ENCODE results near the gene ADAMTS7.
"Not testable (repeated sequence)": the region's sequence is repeated elsewhere in the genome, so short reads cannot be mapped to it uniquely, and the experiment has no call there.

Gene ADAMTS7

DNA sequence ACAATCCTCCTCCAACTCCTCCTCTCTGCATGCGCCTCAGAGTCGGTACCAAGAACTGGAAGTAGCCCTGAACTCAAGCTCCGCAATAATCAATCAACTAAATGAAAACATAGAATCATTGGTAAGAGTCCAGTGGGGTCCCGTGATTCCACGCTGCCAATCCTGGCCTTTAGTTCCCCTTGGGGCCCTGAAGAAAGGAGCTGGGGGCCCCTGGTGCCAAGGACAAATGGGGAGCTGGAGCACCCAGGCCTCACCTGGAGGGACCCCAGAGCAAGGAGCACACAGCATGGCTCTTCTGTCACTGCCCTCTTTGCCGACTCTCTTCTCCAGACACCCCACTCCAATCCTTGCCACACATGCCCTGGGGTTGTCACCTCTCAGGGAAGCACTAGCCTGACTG, 80.3 kb downstream of the ADAMTS7 start:
- no peak for DNase-seq

DNA sequence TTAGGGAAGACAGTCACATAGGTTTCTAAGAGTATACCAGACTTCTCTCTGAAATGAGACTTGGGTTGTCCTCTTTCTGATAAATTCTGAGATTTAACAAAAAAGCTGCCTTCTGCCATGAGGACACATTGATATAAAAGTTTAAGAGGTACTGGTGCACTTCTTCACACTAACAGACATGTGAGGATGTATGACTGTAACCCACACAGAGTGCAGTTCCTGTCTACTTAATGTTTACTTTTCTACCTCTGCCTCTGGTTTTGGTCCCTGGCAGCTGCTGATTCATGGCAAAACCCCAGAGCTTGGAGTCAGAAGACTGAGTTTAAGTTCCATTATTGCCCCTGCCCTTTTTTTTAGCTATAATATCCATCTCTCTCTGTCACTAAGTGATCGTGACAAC, 82.8 kb downstream of the ADAMTS7 start:
- not testable (repeated sequence) for DNase-seq

DNA sequence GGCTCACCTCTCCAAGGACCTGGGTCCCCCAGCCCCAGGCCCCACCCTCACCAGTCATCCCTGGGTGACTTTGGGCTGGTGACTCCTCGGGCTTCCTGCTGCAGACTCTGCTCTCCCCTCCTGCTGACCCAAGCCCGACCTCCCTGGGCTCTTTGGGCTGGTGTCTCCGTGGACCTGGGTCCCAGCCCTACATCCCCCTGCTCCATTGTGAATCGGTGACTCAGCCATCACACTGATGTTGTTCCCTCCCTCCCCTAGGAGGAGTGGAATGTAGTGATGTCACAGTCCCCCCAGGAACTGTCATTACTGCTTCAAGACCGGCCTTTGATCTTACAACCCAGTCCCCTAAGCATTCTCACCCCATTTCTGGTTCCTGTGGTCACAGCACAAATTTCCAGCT, 83.7 kb downstream of the ADAMTS7 start:
- DNase-seq = no peak

DNA sequence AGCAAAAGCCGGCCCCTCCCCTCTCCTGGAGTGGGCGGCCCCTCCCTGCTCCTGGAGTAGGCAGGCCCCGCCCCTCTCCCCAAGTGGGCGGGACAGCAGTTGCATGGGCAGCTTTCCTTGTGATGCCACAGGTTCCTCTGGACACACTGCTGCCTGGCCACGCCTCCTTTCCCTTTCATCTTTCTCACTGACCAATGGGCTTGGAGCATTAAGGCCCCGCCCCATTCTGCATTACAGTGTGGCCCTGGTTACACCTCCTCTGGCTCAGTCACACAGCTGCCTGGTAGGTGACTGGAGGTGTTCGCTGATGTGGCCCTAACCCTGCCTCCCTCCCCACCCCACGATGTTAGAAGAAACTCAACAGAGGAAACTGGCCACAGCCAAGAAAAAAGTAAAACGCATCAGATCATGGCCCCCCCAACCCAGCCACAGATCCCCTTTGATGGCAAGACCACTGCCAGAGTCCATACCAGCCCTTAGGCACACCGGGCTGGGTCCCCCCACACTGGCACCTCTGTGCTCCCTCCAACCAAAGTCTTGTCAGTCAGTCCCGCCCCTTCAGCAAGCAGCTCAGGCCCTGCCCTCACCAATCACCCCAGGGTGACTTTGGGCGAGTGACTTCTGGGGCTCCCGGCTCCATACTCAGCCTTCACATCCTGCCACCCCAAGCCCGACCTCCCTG, 84.3 kb downstream of the ADAMTS7 start:
- no peak for DNase-seq

DNA sequence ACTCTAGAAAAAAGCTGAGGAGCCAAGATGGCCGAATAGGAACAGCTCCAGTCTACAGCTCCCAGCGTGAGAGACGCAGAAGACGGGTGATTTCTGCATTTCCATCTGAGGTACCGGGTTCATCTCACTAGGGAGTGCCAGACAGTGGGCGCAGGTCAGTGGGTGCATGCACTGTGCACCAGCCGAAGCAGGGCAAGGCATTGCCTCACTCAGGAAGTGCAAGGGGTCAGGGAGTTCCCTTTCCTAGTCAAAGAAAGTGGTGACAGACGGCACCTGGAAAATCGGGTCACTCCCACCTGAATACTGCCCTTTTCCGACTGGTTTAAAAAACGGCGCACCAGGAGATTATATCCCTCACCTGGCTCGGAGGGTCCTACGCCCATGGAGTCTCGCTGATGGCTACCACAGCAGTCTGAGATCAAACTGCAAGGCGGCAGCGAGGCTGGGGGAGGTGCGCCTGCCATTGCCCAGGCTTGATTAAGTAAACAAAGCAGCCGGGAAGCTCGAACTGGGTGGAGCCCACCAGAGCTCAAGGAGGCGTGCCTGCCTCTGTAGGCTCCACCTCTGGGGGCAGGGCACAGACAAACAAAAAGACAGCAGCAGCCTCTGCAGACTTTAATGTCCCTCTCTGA, 91.3 kb downstream of the ADAMTS7 start:
- not testable (repeated sequence) for DNase-seq

DNA sequence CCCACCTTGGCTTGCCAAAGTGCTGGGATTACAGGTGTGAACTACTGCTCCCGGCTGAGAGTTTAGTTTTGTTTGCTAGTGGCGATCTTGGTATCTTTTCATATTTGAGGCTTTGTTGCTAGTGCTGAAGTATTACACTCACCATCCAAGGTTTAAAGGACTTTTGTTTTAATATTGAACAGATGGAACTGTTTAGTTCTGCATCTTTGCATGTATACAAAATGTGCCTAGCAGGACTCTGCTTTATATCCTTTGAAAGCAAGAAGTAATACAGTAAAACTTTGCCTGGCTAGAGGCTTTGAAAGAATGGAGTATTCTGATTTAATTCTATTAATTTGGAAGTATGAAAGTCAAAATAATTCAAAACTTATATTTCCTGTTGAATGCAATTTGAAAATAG, 92.4 kb downstream of the ADAMTS7 start:
- DNase-seq = no peak

DNA sequence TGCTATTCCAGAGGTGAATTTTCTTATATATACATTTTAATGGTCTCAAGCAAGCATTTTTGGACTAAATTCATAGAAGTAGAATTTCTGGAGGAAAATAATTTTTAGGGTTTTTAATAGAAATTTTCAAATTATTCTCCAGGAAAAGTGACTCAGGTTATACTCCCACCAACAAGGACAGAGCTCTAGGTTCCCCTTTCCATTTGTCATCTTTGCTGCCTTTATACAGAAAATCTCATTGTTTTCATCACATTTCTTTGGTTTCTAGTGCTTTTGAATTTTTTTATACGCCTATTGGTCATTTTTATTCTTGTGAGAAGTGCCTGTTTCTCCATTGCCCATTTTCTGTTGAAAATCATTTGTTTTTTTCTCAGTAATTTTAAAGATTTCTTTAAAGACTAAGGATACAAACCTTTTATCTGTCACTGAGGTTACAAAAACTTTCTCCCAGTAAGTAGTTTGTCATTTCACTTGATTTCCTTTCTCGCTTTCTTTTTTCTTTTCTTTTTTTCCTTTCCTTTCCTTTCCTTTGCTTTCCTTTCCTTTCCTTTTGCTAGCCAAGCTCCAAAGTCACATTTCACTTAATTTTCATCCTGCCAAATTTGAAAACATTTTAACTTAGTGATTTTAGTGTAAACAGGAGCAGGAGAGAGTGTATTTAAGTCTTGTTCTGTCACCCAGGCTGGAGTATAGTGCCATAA, 93.2 kb downstream of the ADAMTS7 start:
- no peak for DNase-seq

DNA sequence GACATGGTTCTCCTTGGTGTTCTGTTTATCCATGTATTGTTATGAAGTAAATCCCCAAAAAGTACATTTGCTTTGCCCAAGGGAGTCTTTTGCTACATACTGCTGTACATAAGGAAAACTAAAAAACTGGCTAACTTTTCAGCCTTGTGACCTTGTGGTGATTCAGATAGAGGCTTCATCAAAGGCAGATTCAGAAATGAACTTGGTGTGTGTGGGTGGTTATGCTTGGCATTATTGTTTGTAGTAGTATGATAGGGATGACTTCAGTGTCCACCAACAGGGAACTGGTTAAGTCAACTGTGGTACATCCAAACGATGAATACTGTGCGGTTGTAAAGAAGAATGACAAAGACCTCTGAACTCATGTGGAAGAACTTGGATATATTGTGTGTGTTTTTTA, 94.6 kb downstream of the ADAMTS7 start:
- no peak for DNase-seq

DNA sequence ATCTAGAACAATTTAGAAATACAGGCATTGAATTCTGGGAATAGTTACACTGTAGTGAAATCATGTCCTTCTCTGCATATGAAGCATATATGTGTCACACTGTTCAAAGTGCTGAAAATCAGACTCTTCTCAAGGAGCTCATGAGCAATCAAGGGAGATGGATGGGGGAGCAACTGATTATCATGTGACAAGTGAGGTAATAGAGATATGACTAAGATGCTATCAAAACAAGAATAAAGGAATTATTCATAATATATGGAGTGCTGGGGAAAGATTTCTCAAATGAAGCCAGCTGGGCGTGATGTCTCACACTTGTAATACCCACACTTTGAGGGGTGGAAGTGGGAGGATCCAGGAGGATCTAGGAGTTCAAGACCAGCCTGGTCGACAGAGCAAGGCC, 95.3 kb downstream of the ADAMTS7 start:
- no peak for DNase-seq

DNA sequence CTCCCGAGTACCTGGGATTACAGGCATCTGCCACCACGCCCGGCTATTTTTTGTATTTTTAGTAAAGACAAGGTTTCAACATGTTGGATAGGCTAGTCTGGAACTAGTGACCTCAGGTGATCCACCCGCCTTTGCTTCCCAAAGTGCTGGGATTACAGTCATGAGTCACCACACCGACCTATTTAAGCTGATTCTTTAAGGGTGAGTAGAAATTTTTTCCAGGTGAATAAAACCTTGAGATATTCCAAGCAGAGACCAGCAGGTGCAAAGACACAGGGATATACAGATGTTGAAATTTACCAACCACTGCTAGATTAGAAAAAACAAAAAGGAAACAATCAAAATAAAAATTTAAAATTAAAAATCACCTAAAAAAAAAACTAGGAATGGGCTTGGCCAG, 95.8 kb downstream of the ADAMTS7 start:
- no peak for DNase-seq

DNA sequence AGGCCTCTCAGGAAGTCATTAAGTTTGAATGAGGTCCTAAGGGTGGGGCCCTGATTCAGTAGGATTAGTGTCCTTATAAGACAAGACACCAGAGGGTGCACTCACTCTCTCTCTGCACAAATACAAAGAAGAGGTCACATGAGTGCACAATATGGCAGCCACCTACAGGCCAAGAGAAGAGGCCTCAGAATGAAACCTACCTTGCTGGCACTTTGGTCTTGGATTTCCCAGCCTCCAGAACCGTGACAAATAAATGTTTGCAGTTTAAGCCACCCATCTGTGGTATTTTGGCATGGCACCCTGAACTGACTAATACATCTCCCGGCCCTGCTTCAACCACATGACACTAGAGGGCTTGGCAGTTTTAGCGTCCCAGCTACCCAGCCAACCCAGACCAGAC, 96.4 kb downstream of the ADAMTS7 start:
- no peak for DNase-seq

DNA sequence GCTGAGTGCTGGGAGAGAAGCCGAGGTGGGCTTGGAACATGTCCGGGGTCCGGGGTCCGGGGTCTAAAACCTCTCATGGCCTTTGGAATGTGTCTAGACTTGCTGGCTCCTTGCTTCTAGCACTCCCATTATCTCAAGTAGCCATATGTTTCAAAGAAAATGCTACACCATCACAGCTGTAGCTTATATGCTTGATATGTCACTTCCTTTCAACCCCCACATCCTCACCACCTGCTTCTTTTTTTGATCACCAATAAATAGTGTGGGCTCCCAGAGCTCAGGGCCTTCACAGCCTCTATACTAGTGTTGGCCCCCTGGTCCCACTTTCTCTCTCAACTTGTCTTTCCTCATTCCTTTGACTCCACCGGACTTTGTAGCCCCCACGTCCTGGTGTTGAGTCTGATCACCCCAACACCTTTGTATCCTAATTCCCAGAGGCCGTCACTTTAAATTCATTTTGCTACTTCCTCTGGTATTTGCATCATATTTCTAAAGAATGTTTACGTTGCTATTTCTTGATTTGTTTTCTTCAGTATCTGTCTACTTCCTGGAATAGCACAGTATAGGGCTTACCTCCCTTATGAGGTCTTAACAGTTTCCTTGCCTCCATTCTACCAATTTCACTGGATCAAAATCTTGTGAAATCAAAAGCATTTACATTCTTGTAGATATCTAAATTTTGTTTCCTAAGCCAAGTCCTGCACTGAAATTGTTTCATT, 98.3 kb downstream of the ADAMTS7 start:
- no peak for DNase-seq

DNA sequence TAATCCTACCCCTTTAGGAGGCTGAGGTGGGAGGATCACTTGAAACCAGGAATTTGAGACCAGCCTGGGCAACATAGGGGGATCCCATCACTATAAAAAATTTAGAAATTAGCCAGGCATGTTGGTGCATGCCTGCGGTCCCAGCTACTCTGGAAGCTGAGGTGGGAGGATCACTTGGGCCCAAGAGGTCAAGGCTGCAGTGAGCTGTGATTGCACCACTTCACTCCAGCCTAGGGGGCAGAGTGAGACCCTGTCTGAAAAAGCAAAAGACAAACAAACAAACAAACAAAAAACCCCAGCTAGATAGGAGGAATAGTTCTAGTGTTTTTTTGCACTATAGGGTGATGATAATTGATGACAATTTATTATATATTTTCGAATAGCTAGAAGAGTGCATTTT, 99.6 kb downstream of the ADAMTS7 start:
- no peak for DNase-seq

DNA sequence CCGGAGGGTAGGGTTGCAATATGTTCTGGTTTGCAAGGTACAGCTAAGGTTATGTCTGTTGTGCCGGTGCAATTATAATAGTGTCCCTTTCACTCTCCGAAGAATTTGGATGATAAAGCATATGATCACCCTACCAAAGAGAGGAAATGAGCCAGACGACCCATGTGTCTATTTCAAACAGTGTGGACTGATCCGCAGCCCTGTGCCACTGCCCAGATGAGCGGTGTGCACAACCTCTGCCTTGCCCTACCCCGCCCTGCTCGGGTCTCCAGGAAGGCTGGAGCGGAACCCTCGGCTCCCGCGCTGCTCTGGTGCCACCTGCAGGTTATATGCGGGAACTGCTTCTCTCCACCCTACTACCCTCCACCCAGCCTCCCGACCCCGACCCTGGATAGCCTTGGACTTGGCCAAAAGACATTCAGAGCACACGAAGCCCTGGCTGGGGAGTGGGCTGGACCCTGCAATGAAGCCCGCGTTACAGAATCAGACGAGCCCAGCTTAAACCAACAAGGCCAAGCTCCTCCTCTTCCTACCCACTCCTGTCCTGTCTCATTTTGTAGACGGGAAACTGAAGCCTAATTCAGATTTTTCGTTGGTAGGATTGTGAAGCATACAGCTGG, 101.9 kb downstream of the ADAMTS7 start:
- DNase-seq = peak in 44 of 58 donors; percentile 2 to 66 (median 24)

All from anterior cingulate cortex (tissue), 58 donors.